Measurements from ENCODE around the gene IFNAR2.
"Not testable (repeated sequence)": the region's sequence is repeated elsewhere in the genome, so short reads cannot be mapped to it uniquely, and the experiment has no call there.

IFNAR2 gene

GRCh38 chr21:33251119-33251518, 21.4 kb downstream of the IFNAR2 start:
- H3K4me3 ChIP-seq (ENCODE audit: low read depth, low read length), result no peak overlapping the region
- TF ChIP-seq CTCF (IDR thresholded peaks at IDR 0.05; ENCODE audit: borderline replicate concordance, insufficient read depth, low read depth, low read length), result no peak

- not testable (repeated sequence) for H3K4me3 ChIP-seq (ENCODE audit: low read depth, low read length)
These were observed 23.6 kb downstream of the IFNAR2 start for GRCh38 chr21:33253382-33253781.

- no peak overlapping the region for H3K4me3 ChIP-seq (ENCODE audit: low read depth, low read length)
- TF ChIP-seq CTCF (IDR thresholded peaks at IDR 0.05; ENCODE audit: borderline replicate concordance, insufficient read depth, low read depth, low read length), result no peak
These were observed 25.0 kb downstream of the IFNAR2 start for GRCh38 chr21:33254766-33255165.

GRCh38 chr21:33255404-33255803, 25.7 kb downstream of the IFNAR2 start:
- TF ChIP-seq CTCF (IDR thresholded peaks at IDR 0.05; ENCODE audit: borderline replicate concordance, insufficient read depth, low read depth, low read length), result no peak
- no peak overlapping the region for H3K4me3 ChIP-seq (ENCODE audit: low read depth, low read length)

- TF ChIP-seq CTCF (IDR thresholded peaks at IDR 0.05; ENCODE audit: borderline replicate concordance, insufficient read depth, low read depth, low read length), result no peak
- no peak overlapping the region for H3K4me3 ChIP-seq (ENCODE audit: low read depth, low read length)
These were observed 26.3 kb downstream of the IFNAR2 start for GRCh38 chr21:33256019-33256418.

GRCh38 chr21:33257094-33257803, 27.5 kb downstream of the IFNAR2 start:
- no peak for TF ChIP-seq CTCF (IDR thresholded peaks at IDR 0.05; ENCODE audit: borderline replicate concordance, insufficient read depth, low read depth, low read length)
- no peak overlapping the region for H3K4me3 ChIP-seq (ENCODE audit: low read depth, low read length)

- no peak overlapping the region for H3K4me3 ChIP-seq (ENCODE audit: low read depth, low read length)
- TF ChIP-seq CTCF (IDR thresholded peaks at IDR 0.05; ENCODE audit: borderline replicate concordance, insufficient read depth, low read depth, low read length), result no peak
These were observed 28.7 kb downstream of the IFNAR2 start for GRCh38 chr21:33258475-33258874.

Measured in GM12875 (cell line).